Panc1 (cell line): ENCODE measurements around the gene SEC14L2.

ENCODE experiments used
- POLR2AphosphoS5 ChIP-seq: IDR thresholded peaks from 2 replicates; pipeline ENCODE4 v1.6.1; 2012; ENCODE audit warnings: mild to moderate bottlenecking, low read depth, low read length, moderate library complexity
- SIN3A ChIP-seq: IDR thresholded peaks from 2 replicates; pipeline ENCODE4 v1.6.1; 2012; ENCODE audit warnings: low read depth, mild to moderate bottlenecking, low read length, moderate library complexity, borderline replicate concordance; ENCODE audit not compliant: insufficient read depth
- TF ChIP-seq, protein P1 (sequence below): fragments of 450-650 bp; IDR thresholded peaks from 2 replicates; pipeline ENCODE4 v1.5.1; 2017; ENCODE audit warnings: mild to moderate bottlenecking
- TF ChIP-seq, protein P2 (sequence below), 2 experiments: IDR thresholded peaks; 2 replicates each; pipeline ENCODE4 v1.6.1; 2011 to 2012; ENCODE audit warnings: low read depth in 2 of 2, control low read depth in 1 of 2, low read length in 1 of 2, mild to moderate bottlenecking in 1 of 2, moderate library complexity in 1 of 2; ENCODE audit not compliant: insufficient read depth in 1 of 2

DNA sequence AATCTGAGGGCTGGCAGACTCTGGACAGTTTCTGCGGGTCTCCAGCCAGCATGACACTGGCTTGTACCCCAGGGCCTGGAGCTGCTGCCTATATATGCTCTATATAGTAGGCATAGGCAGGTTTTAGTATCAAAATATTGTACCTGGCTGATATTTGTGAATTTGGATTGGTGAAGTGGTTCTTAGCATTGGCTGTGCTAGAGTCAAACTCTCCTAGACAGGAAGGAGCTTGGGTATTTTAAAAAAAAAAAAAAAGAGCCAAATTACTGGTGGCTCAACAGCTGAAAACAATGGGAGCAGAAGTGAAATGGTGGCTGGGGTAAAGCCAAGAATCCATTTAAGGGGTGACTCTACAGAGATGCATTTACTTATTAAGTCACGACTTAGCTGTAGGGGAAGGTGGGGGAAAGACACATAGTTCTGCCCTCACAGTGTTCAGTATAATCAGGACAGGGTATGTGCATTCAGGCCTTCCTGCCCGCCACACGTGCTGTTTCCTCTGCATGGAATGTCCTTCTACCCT lies 17.8 kb downstream of the SEC14L2 start:
- TF ChIP-seq, protein P1, sequence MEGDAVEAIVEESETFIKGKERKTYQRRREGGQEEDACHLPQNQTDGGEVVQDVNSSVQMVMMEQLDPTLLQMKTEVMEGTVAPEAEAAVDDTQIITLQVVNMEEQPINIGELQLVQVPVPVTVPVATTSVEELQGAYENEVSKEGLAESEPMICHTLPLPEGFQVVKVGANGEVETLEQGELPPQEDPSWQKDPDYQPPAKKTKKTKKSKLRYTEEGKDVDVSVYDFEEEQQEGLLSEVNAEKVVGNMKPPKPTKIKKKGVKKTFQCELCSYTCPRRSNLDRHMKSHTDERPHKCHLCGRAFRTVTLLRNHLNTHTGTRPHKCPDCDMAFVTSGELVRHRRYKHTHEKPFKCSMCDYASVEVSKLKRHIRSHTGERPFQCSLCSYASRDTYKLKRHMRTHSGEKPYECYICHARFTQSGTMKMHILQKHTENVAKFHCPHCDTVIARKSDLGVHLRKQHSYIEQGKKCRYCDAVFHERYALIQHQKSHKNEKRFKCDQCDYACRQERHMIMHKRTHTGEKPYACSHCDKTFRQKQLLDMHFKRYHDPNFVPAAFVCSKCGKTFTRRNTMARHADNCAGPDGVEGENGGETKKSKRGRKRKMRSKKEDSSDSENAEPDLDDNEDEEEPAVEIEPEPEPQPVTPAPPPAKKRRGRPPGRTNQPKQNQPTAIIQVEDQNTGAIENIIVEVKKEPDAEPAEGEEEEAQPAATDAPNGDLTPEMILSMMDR = no peak
- TF ChIP-seq POLR2AphosphoS5 (no peak), SIN3A (no peak)
- TF ChIP-seq, protein P2, sequence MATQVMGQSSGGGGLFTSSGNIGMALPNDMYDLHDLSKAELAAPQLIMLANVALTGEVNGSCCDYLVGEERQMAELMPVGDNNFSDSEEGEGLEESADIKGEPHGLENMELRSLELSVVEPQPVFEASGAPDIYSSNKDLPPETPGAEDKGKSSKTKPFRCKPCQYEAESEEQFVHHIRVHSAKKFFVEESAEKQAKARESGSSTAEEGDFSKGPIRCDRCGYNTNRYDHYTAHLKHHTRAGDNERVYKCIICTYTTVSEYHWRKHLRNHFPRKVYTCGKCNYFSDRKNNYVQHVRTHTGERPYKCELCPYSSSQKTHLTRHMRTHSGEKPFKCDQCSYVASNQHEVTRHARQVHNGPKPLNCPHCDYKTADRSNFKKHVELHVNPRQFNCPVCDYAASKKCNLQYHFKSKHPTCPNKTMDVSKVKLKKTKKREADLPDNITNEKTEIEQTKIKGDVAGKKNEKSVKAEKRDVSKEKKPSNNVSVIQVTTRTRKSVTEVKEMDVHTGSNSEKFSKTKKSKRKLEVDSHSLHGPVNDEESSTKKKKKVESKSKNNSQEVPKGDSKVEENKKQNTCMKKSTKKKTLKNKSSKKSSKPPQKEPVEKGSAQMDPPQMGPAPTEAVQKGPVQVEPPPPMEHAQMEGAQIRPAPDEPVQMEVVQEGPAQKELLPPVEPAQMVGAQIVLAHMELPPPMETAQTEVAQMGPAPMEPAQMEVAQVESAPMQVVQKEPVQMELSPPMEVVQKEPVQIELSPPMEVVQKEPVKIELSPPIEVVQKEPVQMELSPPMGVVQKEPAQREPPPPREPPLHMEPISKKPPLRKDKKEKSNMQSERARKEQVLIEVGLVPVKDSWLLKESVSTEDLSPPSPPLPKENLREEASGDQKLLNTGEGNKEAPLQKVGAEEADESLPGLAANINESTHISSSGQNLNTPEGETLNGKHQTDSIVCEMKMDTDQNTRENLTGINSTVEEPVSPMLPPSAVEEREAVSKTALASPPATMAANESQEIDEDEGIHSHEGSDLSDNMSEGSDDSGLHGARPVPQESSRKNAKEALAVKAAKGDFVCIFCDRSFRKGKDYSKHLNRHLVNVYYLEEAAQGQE (IDR thresholded peaks at IDR 0.05; ENCODE audit: insufficient read depth in 1 of 2, low read depth in 2 of 2, low read length in 1 of 2) = no peak
